ENCODE measurements around the gene RALGPS2. TPM values are rescaled to one million over a fixed set of nuclear protein-coding genes. Genes with fewer than 3 reads are reported as not detected.
"Not testable (repeated sequence)": the region's sequence is repeated elsewhere in the genome, so short reads cannot be mapped to it uniquely, and the experiment has no call there.

Gene RALGPS2
- total RNA-seq, 1 experiment from 2014 or later, result 41.5 TPM

DNA sequence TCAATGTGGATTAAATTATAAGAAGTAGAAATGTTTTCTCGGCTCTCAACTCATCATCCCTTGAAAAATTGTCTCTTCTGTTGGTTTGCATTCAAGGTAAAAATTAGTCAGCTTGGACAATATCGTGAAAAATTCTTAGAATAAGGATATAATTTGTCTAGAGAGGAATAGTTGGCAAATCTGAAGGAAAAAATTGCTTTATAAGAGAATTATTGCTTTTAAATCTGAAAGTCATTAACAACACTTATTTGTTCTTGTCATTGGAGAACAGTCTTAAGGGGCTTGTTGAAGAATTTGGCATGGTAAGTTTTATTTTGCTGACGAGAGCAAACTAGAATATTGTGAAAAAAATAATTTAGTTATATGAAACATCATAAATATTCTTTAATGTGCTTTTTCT, 119.4 kb downstream of the RALGPS2 start:
- DNase-seq, result no peak
- H3K36me3 ChIP-seq, result peaks cover under 1% of the 10 kb centered on the region; the same call in 1 of the 2 replicates
- H3K27me3 ChIP-seq, result no peaks in the 10 kb centered on the region
- peaks cover 12% of the 10 kb centered on the region for H3K4me1 ChIP-seq
- no peak overlapping the region for H3K27ac ChIP-seq
- no peaks in the 10 kb centered on the region for H3K9me3 ChIP-seq (replicated peaks)
- H3K4me3 ChIP-seq, result no peak overlapping the region

DNA sequence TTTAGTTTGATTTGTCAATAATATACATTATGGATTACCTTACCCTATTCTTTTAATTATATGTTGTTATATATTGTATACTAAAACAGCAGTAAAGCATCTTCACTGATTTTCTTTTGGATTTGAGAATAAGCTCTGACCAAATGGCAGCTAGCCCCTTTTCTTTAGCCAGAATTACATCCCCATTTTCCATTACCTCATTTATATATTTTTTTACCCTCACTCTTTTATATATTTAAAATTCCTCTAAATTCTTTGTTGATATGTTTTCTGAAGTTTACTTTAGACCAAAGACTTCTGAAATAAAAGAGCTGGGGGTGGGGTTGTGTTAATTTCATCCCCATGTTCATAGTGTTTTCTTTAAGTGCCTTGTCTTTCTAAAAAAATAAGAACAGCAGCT, 121.3 kb downstream of the RALGPS2 start:
- Histone ChIP-seq H3K27me3 (no peaks in the 10 kb centered on the region), H3K27ac (no peak overlapping the region), H3K4me3 (no peak overlapping the region), H3K36me3 (no peaks in the 10 kb centered on the region), H3K9me3 (replicated peaks) (no peaks in the 10 kb centered on the region), H3K4me1 (peaks cover 15% of the 10 kb centered on the region)
- no peak for DNase-seq

DNA sequence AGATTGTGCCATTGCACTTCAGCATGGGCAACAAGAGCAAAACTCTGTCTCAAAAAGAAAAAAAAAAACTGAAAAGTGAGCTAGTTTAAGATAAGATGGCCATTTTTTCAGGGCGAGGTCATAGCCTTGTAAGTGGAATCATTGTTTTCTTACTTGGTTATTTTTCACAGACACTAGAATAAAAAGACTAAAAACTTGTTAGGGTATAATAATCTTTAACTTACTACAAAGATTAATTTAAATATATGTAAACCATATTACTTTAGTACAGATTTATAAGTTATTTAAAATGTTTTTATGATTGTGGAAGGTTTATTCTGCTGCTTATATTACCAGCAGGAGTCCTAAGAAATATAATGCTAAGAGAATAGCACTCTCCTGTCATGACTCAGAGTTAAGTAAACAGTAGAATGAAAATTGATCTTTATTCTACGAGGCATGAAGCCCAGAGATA, 122.4 kb downstream of the RALGPS2 start:
- H3K27me3 ChIP-seq, result no peaks in the 10 kb centered on the region
- peak; percentile 11 to 30 for DNase-seq
- H3K4me1 ChIP-seq, result peaks cover 15% of the 10 kb centered on the region
- H3K4me3 ChIP-seq, result no peak overlapping the region
- H3K9me3 ChIP-seq (replicated peaks), result no peaks in the 10 kb centered on the region
- H3K27ac ChIP-seq, result no peak overlapping the region
- no peaks in the 10 kb centered on the region for H3K36me3 ChIP-seq

DNA sequence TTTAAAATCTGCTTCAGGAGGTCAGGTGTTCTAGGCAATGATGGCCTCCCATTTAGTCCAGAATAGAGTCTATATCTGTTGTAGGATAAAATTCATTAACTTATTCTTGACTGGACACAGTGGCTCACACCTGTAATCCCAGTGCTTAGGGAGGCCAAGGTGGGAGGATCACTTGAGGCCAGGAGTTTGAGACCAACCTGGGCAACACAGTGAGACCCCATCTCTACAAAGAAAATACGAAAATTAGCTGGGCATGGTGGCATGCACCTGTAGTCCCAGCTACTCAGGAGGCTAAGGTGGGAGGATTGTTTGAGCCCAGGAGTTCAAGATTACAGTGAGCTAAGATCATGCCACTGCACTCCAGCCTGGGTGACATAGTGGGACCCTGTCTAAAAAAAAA, 122.9 kb downstream of the RALGPS2 start:
- H3K4me3 ChIP-seq; H3K9me3 ChIP-seq (replicated peaks); DNase-seq; H3K36me3 ChIP-seq; H3K27ac ChIP-seq; H3K27me3 ChIP-seq: not testable (repeated sequence)
- peaks cover 15% of the 10 kb centered on the region for H3K4me1 ChIP-seq

DNA sequence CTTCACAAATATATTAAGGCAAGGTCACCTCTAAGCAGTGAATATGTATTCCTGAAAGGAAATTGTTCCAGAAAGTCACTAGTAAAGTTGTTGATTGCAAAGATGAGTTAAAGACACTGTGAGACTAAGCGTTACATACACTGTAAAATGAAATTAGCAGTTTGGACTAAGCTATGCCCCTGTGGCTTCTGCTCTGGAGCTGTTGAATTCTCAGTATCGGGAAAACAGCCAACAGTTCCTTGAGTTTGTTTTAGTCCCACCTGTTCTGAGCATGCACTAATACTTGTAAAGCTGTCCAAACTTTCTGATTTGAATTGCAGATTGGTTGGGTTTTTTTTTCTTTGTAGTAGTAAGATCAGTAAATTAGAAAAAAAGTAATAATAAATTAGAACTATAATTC, 124.9 kb downstream of the RALGPS2 start:
- Histone ChIP-seq H3K4me3 (no peak overlapping the region), H3K4me1 (peaks cover 15% of the 10 kb centered on the region), H3K27ac (no peak overlapping the region), H3K36me3 (no peaks in the 10 kb centered on the region; the same call in 1 of the 2 replicates), H3K9me3 (replicated peaks) (no peaks in the 10 kb centered on the region), H3K27me3 (no peaks in the 10 kb centered on the region)
- peak in 1 of 2 experiments; percentile 40 for DNase-seq

DNA sequence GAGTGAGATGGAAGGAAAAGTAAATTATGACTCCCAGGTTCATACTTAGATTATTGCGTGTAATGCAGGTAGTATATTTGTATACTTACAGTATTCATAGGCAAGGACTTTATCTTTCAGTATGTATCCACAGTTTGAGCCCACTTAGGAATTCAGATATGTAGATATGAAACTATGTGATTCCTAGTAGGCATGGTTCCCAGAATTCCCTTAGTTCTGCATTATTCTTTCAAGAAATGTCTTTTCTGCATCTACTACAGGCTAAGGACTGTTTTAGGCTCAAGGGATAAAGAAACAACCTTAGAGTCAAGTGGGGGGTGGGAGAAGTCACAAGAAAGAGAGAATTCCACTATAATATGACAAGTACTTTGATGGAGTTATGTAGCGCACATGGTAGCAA, 132.1 kb downstream of the RALGPS2 start:
- Histone ChIP-seq H3K27ac (no peak overlapping the region), H3K4me1 (no peaks in the 10 kb centered on the region), H3K9me3 (replicated peaks) (no peaks in the 10 kb centered on the region), H3K36me3 (peaks cover 3% of the 10 kb centered on the region; the same call in 1 of the 2 replicates), H3K27me3 (no peaks in the 10 kb centered on the region), H3K4me3 (no peak overlapping the region)
- no peak for DNase-seq

DNA sequence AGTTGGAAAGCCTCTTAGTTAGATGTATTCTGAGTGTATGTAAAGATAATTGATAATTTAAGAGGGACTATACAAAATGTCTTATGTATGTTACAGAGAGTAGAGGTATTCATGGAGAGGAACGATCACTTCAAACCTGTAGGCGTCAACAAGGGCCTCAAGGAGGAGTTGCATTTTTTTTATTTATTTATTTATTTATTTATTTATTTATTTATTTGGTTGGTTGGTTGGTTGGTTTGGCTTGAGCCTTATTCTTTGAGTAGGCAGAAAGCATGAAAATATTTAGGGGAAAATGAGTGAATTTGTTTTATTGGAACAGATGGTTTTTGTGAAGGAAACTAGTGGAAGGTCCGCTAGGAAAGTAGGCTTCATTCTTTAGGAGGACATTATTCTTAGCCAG, 137.4 kb downstream of the RALGPS2 start:
- H3K27me3 ChIP-seq, result no peaks in the 10 kb centered on the region
- H3K4me1 ChIP-seq, result no peaks in the 10 kb centered on the region
- H3K27ac ChIP-seq, result no peak overlapping the region
- H3K36me3 ChIP-seq, result peaks cover 3% of the 10 kb centered on the region; the same call in 1 of the 2 replicates
- DNase-seq, result no peak
- H3K4me3 ChIP-seq, result no peak overlapping the region
- no peaks in the 10 kb centered on the region for H3K9me3 ChIP-seq (replicated peaks)

DNA sequence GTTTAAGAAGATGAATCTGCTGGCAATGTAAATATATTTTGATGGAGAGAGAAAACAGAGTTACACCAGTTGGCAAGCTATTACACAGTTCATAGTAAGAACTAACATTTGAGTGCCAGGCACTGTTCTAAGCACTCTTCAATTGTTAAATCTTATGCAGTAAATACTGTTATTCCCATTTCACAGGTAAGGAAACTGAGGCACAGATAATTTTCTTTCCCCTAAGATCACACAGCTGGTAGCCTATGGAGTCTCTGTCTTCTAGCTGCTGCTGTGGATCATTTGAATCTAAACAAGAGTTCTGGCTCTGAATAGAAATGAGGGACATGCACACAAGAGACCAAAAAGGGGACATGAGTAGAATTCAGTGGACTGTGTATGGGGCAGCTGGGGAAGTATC, 137.8 kb downstream of the RALGPS2 start:
- Histone ChIP-seq H3K36me3 (peaks cover 3% of the 10 kb centered on the region; the same call in 1 of the 2 replicates), H3K4me1 (no peaks in the 10 kb centered on the region), H3K27me3 (no peaks in the 10 kb centered on the region), H3K27ac (no peak overlapping the region), H3K4me3 (no peak overlapping the region), H3K9me3 (replicated peaks) (no peaks in the 10 kb centered on the region)
- no peak for DNase-seq

DNA sequence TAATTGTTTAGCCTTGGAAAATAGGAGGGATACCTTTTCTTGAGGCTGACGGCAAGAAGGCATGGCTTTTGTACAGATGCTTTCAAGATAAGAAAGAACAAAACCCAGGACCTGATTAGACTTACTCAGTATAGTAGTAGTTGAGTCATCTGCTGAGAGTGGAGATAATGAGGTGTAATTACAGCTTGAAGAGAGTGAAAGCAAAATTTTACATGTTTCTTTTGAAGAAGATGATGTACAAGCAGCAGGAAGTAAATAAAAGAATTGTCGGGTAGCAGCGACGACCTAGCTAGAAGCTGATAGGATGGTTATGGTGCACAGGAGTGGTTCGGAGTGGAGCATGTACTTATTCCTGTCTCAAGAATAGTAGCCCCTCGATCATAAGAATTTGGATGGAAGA, 139.3 kb downstream of the RALGPS2 start:
- H3K36me3 ChIP-seq, result peaks cover 3% of the 10 kb centered on the region; the same call in 1 of the 2 replicates
- H3K4me1 ChIP-seq, result no peaks in the 10 kb centered on the region
- H3K4me3 ChIP-seq, result no peak overlapping the region
- no peak for DNase-seq
- no peaks in the 10 kb centered on the region for H3K9me3 ChIP-seq (replicated peaks)
- H3K27me3 ChIP-seq, result no peaks in the 10 kb centered on the region
- no peak overlapping the region for H3K27ac ChIP-seq

DNA sequence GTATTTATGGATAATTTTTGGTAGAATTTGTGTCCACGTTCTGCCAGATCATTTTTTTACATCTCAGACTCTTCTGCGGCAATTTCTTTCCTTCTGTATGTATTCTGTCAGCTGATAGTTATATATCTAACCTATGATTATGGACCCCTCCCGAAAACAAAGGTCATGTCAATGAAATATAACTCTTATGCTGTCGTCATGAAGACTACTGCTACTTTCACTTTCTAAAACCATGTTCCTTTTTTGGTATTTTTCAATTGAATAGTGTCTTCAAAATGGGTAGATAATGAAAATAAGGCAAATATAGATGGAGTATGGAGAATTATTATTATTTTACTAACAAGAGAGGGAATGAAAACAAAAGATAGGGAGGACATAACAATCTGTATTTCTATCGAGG, 142.6 kb downstream of the RALGPS2 start:
- Histone ChIP-seq H3K27ac (no peak overlapping the region), H3K4me3 (no peak overlapping the region)

DNA sequence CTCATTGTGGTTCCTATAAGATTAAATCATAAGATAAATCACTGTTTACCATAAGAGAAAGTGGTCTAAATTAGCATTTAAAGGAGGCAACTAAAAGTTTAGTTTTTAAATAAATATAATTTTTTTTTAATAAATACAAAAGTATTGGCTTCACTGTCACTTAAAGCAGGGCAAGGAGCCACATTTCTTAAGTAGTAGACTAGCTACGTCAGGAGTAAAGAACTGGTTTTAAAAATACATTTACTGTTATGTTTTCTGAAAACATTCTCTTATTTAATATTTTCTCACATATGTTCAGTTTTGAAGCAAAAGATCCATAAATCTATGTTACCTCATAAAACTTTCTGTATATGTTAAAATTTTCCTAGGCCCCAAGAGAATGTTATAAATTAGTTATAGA, 143.7 kb downstream of the RALGPS2 start:
- DNase-seq, result no peak
- Histone ChIP-seq H3K27ac (no peak overlapping the region), H3K4me3 (no peak overlapping the region), H3K36me3 (no peaks in the 10 kb centered on the region), H3K9me3 (replicated peaks) (no peaks in the 10 kb centered on the region), H3K27me3 (no peaks in the 10 kb centered on the region), H3K4me1 (peaks cover 20% of the 10 kb centered on the region)

More for the DNA sequence above, 142.6 kb downstream of the RALGPS2 start:
- Histone ChIP-seq H3K9me3 (replicated peaks) (no peaks in the 10 kb centered on the region), H3K36me3 (no peaks in the 10 kb centered on the region), H3K27me3 (no peaks in the 10 kb centered on the region), H3K4me1 (peaks cover 20% of the 10 kb centered on the region)
- DNase-seq, result no peak

DNA sequence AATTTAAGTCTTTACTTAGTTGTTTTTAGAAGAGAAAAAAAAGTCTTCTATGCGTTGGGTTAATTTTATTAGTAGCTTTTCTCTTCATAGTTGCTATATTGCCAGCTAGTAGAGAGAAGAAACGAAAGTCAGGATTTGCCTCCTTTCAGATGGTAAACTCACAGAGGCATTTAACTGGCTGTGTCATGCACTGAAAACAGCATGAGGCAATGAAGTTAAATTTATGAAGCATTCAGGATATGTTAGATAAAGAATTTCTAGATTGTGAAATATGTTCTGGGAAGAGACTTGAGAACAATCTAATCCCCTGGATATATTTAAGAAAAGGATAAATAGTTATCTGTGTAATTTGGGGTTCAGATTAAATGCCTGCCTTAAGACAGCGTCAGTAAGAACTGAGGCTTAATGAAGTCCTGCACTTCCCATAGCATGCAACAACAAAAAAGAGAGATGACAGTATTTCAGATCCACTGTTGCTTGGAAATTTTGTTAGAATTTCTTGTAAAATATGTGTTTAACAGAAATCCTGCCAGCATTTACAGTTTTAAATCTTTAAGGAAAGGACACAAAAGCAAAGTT, 144.2 kb downstream of the RALGPS2 start:
- Histone ChIP-seq H3K9me3 (replicated peaks) (no peaks in the 10 kb centered on the region), H3K36me3 (no peaks in the 10 kb centered on the region), H3K27ac (no peak overlapping the region), H3K4me1 (peaks cover 20% of the 10 kb centered on the region), H3K4me3 (no peak overlapping the region), H3K27me3 (no peaks in the 10 kb centered on the region)
- DNase-seq, result peak in 1 of 2 experiments; percentile 5

DNA sequence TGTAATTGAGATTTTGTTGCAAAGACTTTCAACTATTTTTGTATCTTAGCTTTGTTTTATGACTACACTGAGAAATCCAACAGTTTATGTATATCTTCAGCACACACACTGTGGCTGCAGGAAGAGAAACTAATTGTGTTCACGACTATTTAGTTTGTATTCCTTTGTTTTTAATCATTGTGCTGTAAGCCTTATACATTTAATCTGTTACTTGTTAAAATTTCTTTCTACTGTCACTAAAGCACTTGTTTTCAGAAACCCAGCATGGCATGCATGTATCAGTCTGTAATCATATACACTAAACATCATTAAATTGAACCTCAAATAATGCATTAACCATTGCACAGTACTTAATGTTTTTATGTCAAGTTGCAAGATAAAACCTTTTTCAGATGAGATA, 145.2 kb downstream of the RALGPS2 start:
- peaks cover 20% of the 10 kb centered on the region for H3K4me1 ChIP-seq
- no peak for DNase-seq
- no peaks in the 10 kb centered on the region for H3K9me3 ChIP-seq (replicated peaks)
- H3K36me3 ChIP-seq, result no peaks in the 10 kb centered on the region
- peak overlapping the region; percentile 25 for H3K4me3 ChIP-seq
- H3K27ac ChIP-seq, result peak overlapping the region; percentile 39; the same call in 1 of the 2 replicates
- no peaks in the 10 kb centered on the region for H3K27me3 ChIP-seq

DNA sequence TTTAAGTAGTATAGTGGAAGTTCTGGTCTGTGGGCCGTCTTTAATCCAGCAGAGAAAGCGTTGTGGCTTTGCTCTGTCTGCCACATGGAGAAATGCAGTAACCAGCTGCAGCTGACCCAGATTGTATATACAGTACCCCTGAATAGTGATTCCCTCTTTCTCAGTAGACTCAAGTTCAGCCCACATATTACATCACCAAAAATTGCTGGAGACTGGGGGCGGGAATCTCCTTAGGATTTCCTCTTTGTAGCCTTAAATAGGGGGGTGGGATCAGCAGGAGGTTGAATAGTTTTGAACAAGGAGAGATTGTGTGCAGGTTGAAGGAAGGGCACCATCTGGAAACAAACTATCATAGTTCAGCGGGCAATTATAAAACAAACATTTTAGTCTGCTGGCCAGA, 145.9 kb downstream of the RALGPS2 start, which contains the start of gene ANGPTL1:
TSS of gene ANGPTL1 (minus strand) at position 134 of the 400 bp plus-strand sequence. CDS start 5,301 bp downstream, outside the sequence.
- Histone ChIP-seq H3K27ac (peak within 1 kb of the TSS; percentile 39), H3K27me3 (no peaks in the 10 kb centered on the region), H3K4me3 (peak within 1 kb of the TSS; percentile 25), H3K4me1 (peaks cover 20% of the 10 kb centered on the region), H3K36me3 (no peaks in the 10 kb centered on the region), H3K9me3 (replicated peaks) (no peaks in the 10 kb centered on the region)
- DNase-seq, result peak; percentile 49 to 76

DNA sequence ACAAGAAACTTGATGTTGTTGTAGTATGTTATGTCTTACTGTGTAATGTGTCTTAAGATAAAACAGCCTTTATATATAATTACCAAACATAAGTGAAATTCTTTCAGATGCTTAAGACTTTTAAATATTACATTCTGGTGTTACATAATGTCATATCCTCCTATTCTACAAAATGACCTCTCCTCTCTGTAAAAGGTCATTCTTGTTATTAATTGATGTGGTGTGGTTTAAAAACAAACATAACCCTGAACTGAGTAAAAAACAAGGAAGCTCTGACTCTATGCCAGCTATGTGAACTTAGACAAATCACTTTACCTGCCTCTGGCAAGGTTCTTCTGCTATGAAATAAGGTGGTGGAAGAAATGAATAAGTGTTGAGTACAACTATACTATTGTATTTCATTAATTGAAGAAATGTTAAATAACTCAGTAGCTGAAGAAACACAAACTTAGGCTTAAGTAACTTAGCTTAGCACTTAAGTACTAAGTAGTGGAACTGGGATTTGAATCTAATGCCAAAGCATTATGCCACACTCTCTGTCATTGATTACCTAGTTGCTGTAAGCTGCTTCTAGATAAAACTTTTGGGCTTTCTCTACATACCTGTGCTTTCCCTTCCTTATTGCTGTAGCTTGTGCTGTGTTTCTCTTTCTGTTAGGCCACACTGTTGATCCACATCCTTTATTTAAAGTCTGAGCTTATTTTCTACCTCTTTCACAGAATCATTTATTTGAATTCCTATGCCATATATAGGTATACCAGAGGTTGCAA, 146.7 kb downstream of the RALGPS2 start:
- no peaks in the 10 kb centered on the region for H3K36me3 ChIP-seq
- H3K27me3 ChIP-seq, result no peaks in the 10 kb centered on the region
- no peak for DNase-seq
- H3K4me1 ChIP-seq, result peaks cover 20% of the 10 kb centered on the region
- H3K27ac ChIP-seq, result peak overlapping the region; percentile 39
- no peak overlapping the region; the same call in 1 of the 2 replicates for H3K4me3 ChIP-seq
- H3K9me3 ChIP-seq (replicated peaks), result no peaks in the 10 kb centered on the region

Measured in SJCRH30 (cell line).